EH (cell line): Measurements from ENCODE around the gene TRIM44.
"Not testable (repeated sequence)": the region's sequence is repeated elsewhere in the genome, so short reads cannot be mapped to it uniquely, and the experiment has no call there.

Experiments used
- DNase-seq: peaks from one replicate; pipeline ENCODE4 v3.0.0-alpha.2; 2015; ENCODE audit warnings: low read depth

The TRIM44 gene

DNA sequence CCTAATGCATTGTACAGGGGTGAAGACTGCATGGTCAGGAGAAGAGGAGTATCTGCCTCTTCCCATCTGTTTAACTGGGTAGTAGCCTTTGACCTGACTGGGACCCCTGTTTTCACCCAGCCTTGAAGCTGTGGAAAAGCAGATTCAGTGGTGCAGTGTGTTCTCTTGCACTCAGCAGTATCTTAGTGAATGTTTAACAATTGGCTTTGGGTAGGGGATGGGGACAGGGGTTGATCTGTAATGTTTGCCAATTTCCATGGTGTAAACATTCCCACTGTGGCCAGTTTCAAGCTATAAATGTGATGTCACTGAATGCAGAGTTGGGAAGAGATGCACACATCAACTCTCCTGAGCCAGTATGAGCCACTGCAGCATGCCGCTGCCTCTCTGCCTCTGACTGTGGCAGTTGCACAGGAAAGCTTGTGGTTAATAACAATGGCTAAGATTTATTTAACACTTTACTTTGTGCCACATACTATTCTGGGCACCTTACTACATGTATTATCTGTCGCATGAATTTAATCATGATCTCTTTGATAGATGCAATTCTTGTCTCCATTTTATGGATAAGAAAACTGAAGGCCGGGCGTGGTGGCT, 28.6 kb upstream of the TRIM44 start:
- DNase-seq: no peak

DNA sequence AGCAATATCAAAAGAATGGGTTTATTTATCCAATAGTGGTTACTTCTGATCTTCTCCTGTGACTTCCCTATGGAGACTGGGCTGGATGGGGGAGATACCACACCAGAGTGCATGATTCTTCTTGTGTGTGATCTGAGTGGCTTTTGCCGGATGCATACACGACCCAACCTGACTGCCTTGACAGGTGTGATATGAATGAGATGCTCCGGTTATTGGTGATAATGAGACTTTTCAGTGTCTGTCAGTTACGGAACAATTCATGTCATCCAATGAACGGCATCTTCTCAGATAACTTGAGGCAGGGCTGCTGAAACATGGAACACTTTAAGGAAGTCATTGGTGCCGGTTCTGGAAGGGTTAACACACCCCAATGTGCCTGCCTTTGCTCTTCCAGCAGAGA, 26.6 kb upstream of the TRIM44 start:
- no peak for DNase-seq

DNA sequence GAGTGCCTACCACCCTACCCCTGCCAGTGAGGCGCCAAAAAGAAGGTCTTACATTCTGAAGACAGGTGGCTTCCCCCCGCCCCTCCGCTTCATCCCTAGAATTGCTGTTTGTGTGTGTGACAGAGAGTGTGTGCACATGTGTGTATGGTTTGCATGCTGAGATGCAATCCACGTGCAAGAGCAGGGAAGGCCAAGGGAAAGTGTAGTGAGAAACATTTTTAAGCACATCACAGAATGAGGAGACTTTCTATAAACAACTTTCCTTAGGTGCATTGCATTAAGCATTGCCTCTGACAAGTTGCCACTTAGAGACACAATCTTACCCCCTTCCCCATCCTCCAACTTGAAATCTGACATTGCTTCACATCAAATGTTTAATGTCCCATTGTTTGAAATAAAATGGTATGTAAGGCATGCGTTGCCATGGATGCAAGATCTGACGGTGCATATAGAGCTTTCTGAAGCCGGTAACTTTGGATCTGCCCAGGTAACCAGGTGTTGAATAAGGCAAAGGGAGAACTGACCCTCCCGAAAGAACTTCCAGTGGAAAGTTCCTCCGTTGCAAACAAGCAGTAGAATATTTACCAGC, 22.9 kb upstream of the TRIM44 start:
- DNase-seq: no peak

DNA sequence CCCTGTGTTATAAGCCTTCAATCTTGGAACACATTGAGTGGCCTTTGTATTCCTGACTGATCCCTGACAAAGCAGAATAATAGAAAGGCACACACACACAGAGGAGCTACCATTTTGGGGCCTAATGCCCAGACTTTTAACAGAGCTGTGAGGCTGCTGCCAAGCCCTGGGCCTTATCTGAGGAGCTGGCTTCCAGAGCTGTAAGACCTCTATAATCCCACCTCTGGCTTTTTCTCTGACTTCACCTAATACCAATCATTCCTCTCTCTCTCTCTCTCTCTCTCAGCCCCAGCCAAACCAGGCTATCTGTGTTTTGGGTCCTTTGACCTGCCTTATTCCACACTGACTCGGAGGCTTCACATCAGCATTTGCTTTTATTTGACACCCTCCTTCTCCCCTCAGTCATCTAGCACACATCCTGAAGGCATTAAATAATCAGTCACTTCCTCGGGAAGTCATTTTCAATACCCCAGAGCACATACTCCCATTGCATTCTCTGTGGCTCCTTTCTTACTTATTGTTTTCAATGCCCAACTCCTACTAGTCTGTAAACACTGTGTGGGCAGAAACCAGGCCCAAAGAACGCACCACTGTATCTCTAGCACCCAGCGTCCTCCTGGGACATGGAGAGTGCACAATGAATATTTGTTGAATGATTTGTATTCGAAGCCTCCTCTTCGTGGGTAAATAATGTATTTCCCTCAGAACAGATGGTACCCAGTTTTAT, 21.2 kb upstream of the TRIM44 start:
- DNase-seq: peak; percentile 30

DNA sequence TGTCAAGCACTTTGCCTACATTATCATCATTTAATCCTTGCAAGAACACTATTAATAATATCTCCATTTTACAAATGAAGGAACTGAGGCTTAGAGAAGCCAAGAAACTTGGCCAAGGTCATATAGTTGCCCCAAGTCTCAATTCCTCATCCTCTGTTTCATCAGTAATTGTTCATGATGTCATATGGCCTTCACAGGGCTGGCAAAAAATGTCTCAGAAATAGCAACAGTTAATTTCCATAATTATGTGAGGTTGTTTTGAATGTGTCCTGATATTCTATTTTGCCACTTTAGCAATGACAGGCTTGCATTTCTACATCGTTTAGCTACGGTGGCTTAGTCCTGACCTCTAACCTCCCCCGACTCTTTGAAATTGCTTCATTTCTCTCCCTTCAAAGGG, 20.6 kb upstream of the TRIM44 start:
- DNase-seq: no peak

DNA sequence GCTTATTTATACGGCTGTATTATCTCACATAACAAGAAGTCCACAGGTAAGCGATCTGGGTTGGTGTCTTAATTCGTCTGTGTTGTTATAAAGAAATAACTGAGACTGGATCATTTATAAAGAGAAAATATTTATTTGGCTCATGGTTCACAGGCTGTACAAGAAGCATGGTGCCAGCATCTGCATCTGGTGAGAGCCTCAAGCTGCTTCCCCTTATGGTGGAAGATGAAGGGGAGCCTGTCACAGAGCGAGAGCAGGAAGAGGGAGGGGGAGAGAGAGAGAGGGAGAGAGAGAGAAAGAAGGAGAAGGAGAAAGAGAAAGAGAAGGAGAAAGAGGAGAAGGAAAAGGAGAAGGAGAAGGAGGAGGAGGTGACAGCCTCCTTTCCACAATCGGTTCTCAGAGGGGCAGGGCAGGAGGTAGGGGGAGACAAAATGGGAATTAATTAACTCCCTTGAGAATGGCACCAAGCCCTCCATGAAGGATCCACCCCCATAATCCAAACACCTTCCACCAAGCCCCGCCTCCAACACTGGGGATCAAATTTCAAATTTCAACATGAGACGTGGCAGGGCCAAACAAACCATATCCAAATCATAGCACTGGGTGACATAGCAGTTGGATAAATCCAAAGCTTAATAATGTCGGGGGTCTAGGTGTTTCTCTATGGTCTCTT, 15.0 kb upstream of the TRIM44 start:
- DNase-seq: no peak

DNA sequence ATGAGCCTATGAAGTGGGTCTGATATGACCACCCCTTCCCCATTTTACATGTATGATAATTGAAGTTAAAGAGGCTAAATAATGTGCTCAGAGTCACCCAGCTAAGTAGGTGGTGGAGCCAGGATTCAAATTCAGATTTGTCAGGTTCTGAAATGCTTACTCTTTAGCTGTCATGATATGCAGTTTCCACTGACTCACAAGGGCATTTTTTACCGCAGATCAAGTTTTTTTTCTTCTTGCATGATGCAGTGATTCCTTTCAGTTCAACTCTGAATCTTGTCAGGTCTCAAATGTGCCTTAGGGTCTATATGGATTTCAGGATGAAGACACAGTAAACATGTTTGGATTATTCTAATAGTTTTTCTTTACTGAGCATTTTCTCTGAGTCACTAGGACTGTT, 12.6 kb upstream of the TRIM44 start:
- peak; percentile 57 for DNase-seq

DNA sequence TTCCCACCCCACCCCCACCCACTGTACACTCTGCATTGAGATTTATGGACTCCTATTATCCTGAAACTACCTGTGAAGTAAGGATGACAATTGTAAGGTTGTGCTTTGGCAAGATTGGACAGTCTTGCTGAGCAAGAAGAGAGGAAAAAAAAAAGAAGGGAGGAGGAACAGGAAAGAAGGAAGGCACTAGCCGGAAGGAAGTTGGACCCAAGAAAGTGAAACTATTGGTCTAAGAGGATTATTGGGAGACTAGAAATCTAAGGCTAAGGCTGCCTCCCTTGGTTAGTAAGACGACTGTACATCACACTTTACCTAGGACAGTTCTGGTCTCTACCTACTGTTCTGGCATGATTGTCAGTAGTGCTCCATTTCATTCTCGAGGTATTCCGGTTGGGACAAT, 12.1 kb upstream of the TRIM44 start:
- no peak for DNase-seq

DNA sequence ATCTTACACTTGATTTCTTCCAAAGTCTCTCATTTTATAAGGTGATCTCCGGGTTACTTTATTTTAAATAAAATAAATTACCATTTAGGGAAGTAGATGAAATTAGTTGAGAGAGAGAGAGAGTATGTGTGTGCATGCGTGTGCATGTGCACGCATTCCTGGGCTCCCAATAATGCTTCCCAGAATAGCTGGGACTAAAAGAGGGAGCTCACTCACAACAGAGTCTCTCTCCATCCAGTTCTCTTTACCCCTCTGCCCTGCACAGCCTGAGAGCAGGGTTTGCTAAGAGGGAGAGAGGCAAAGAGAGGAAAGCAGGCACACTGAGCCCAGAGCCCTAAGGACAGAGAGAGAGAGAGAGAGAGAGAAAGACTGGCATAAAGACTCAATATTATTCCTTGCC, 11.3 kb upstream of the TRIM44 start:
- DNase-seq: no peak

DNA sequence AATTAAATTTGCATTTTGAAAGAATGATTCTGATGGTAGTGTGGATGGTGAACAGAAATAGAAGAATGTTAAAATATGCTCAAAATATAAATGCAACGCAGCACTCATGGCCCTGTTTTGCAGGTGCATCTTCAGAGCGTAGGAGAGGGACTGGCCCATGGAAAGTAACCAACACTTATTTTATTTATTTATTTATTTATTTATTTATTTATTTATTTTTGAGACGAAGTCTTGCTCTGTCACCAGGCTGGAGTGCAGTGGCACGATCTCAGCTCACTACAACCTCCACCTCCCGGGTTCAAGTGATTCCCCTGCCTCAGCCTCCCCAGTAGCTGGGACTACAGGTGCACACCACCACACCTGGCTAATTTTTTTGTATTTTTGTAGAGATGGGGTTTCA, 9.8 kb upstream of the TRIM44 start:
- not testable (repeated sequence) for DNase-seq

DNA sequence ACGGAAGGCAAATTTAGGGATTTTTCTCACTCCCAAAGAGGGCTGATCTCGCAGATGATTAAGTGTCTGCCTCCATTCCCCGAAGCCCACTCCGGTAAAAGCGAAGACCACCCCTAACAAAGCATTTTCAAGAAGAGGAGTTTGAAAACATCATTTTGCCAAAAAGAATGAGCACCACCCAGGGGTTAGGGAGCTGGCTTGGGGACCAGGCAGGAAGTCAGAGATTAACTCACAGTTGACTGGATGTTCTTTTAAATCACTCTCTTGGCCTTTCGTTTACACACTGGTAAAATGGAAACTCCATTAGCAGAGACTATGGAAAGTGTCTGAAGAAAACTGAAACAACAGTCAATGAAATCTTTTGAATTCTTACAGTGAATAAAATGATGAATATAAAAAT, 7.9 kb upstream of the TRIM44 start:
- no peak for DNase-seq

DNA sequence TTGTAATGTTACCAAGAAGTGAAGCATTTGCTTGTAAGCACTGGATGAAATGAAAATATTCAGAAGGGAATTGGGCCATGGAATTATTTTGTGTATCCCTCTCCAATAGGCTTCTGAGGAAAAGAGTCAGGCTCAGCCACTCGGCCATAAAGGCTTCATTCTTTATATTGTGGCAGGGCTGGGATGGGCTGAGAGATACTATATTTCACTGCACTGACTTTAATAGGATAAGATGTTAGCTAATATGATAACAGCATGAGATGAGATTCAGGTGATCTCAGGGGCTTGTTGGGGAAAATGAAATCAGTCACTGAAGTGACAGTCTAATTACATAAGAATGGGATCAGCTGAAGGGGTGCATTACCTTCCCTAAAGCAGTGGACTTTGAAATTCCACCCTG, 7.3 kb upstream of the TRIM44 start:
- DNase-seq: no peak

DNA sequence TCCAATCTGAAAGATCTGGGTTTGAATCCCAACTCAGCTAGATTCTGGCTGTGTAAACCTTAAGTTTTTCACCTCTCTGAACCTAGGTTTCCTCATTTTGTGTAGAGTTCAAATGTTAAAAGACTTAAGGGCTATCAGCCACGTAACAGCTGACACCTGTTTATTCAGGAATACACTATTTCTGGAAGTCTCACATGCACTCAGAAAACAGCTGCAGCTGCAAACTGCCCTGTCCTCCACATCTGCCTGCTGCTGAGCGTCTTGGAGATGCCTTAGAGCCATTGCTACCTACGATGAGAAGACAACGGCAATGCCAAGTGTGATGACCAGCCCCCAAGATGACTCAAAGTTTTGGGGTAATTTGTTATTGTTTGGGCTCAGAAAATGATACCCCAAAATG, 6.7 kb upstream of the TRIM44 start:
- DNase-seq: no peak

DNA sequence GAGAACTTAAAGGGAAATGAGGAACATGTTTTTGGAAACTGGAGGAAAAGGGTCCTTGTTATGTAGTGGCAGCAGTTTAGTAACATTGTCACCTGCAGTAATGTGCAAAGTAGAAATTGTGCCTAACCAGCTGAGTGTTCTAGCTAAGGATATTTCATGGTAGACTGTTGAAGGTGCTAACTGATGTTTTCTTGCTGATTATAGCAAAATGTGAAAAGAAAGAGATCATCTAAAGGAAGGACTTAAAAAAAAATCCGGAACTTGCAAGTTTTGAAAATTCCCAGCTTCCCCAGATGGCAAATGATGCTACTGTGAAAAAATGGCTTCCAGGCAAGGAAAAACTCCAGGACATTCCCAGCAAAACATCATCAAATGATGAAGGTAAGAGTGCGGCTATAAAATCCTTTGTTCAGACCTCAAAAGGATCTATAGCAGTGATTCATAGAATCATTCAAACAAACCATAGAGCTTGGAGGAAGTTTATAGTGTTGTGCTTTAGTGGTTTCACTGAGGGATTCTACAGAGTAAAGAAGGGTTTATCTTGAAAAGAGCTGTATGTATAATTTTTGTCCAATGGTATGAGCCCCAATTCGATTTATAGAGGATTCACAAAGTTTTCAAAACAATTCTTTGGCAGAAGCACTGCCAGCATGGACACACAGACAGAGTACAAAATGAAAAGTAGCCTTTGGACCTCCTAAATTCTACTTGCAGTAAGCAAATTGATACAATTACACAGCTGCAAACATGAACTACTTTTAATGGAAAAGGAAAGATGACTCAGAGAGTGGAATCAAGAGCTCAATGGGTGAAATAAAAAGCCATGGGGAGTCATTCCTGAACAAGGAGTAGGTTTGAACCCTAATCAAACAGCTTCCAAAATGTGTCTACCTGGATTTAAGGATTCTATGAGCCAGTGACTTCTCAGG, 4.3 kb upstream of the TRIM44 start:
- no peak for DNase-seq

DNA sequence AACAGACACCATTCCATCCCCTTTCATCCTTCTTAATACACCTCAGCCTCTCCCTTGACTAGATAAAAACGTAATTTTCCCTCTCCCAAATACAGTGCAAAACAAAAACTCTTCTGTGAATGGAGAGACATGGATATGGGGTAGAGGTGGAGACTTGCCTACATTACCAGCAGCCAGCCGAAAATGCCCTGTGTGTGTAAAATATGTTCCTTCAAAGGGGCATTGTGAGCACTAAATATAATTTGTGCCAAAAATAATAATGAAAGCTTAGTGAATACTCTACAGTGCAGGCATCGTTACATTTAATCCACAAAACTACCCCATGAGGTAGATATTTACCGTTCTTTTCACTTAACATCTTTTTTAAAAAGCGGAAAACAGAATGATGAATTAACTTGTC, 1.0 kb upstream of the TRIM44 start:
- no peak for DNase-seq

DNA sequence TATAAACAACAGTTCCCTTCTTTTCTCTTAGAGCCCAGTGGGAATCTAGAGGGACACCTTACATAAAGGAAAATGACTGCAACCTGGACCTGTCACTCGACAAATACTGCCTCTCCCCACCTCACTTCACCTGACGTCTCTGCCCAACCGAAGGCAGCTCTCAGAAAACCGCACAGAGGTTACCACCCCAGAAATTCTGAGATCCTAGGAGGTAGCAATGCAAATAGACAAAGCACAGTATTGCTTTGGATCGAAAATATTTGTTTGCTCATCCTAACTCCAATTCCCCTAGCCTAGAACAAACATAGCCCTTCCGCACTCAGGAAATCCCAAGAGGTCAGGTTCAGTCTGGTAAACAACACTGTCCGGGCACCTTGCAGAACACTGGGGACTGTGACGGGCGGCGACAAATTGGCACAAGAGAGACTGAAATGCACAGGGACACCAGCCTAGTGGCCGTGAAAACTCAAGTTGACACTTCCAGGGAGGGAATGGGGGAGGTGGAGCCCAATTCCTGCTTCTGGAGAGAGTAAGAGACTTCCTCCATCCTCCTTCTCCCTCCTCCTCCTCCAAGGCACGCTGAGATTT, 420 bp upstream of the TRIM44 start:
- DNase-seq: no peak

DNA sequence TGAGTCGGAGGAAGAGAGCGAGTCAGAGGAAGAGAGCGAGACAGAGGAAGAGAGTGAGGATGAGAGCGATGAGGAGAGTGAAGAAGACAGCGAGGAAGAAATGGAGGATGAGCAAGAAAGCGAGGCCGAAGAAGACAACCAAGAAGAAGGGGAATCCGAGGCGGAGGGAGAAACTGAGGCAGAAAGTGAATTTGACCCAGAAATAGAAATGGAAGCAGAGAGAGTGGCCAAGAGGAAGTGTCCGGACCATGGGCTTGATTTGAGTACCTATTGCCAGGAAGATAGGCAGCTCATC, 780 bp downstream of the TRIM44 start:
- DNase-seq: no peak

DNA sequence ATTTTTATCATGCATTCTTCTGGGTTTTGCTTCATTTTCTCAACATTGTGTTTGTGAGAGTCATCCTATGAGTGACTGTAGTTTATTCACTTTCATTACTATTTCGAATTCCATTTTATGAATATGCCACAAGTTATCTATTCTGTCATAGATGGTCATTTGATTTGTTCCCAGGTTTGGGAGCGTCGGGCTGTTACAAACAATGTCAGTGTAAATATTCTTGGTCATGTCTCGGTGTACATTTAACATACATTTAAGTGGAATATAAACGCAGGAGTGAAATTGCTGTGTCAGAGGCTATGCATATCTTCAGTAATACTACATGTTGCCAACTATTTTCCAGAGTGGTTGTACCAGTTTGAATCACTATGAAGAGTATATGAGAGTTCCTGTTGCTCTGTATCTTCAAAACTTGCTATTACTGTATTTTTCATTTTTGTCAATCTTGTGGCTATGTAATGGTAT, 2.4 kb downstream of the TRIM44 start:
- peak; percentile 38 for DNase-seq

DNA sequence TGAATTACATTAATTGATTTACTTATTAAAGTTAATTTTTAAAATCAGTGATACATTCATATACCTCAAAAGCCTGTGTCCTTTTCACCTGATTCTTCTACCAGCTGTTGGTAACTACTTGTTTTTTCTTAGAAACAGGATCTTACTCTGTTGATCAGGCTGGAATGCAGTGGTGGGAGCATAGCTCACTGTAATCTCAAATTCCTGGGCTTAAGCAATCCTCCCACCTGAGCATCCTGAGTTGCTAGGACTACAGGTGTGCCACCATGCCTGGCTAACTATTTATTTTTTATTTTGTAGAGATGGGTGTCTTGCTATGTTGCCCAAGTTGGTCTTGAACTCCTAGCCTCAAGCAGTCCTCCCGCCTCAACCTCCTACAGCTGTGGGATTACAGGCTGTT, 4.7 kb downstream of the TRIM44 start:
- no peak for DNase-seq

DNA sequence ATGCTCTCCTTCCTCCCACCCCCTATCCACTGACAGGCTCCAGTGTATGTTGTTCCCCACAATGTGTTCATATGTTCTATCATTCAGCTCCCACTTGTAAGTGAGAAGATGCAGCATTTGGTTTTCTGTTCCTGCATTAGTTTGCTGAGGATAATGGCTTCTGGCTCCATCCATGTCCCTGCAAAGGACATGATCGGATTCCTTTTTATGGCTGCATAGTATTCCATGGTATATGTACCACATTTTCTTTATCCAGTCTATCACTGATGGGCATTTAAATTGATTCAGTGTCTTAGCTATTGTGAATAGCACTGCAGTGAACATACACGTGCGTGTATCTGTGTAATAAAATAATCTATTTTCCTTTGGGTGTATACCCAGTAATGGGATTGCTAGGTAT, 5.8 kb downstream of the TRIM44 start:
- DNase-seq: not testable (repeated sequence)

DNA sequence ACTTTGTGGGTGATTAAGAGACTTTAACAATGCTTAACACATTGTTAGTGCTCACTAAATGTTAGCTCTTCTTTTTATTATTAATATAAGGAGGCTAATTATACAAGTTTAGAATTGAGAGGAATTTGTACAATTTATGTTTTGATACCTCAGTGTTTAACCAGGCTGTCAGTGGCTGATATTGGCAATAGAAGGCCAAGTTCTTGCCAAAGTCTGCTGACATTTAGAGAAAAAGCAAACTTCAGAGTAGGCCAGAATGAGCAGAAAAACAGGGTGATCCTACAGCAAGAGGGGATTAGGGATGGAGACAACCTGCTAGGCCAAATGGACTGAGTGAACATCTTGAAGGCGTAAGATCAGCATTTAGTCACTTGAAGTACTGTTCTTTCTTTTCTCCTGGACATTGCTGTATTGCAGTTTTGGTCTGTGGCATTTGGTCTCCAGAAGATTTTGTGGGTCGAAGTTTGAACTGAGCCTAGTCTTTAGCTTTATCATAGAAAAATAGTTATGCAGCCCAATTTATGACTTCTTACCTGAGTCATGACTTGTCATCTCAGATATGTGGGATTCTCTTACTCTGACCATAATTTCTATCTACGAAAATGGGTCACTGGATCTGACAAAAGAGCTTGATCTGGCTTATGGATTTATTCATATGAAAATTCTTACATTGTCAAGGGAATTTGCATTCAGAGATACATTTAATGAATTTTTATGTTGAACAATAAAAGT, 9.0 kb downstream of the TRIM44 start:
- DNase-seq: no peak
